ENCODE results near the gene ALLC.

ALLC gene

DNA sequence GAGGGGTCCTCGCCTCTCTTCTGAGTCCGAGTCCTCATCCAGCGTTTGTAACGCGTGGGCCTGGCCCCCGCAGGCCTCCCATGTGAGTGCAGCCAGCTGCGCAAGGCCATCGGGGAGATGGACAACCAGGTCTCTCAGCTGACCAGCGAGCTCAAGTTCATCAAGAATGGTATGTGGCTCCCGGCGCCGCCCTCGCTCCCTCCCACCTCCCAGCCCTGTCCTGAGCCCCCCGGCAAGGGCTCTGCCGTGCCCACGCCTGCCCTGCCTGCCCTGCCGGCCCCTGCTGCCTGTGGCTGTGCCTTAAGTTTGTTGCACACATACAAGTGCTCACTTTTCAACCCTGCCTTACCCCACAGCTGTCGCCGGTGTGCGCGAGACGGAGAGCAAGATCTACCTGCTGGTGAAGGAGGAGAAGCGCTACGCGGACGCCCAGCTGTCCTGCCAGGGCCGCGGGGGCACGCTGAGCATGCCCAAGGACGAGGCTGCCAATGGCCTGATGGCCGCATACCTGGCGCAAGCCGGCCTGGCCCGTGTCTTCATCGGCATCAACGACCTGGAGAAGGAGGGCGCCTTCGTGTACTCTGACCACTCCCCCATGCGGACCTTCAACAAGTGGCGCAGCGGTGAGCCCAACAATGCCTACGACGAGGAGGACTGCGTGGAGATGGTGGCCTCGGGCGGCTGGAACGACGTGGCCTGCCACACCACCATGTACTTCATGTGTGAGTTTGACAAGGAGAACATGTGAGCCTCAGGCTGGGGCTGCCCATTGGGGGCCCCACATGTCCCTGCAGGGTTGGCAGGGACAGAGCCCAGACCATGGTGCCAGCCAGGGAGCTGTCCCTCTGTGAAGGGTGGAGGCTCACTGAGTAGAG, 14.4 kb upstream of the ALLC start:
- no peak overlapping the region for H3K4me3 ChIP-seq (ENCODE audit: low read depth, low read length)
- TF ChIP-seq, protein P1, sequence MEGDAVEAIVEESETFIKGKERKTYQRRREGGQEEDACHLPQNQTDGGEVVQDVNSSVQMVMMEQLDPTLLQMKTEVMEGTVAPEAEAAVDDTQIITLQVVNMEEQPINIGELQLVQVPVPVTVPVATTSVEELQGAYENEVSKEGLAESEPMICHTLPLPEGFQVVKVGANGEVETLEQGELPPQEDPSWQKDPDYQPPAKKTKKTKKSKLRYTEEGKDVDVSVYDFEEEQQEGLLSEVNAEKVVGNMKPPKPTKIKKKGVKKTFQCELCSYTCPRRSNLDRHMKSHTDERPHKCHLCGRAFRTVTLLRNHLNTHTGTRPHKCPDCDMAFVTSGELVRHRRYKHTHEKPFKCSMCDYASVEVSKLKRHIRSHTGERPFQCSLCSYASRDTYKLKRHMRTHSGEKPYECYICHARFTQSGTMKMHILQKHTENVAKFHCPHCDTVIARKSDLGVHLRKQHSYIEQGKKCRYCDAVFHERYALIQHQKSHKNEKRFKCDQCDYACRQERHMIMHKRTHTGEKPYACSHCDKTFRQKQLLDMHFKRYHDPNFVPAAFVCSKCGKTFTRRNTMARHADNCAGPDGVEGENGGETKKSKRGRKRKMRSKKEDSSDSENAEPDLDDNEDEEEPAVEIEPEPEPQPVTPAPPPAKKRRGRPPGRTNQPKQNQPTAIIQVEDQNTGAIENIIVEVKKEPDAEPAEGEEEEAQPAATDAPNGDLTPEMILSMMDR (IDR thresholded peaks at IDR 0.05; ENCODE audit: low read depth, low read length): no peak

DNA sequence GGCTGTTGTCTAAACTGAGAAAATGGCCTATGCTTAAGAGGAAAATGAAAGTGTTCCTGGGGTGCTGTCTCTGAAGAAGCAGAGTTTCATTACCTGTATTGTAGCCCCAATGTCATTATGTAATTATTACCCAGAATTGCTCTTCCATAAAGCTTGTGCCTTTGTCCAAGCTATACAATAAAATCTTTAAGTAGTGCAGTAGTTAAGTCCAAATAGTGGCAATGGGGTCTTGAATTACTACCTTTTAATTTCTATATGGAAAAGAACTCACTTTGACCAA, 13.8 kb upstream of the ALLC start:
- TF ChIP-seq, protein P1 (IDR thresholded peaks at IDR 0.05; ENCODE audit: low read depth, low read length): no peak
- H3K4me3 ChIP-seq (ENCODE audit: low read depth, low read length): no peak overlapping the region

DNA sequence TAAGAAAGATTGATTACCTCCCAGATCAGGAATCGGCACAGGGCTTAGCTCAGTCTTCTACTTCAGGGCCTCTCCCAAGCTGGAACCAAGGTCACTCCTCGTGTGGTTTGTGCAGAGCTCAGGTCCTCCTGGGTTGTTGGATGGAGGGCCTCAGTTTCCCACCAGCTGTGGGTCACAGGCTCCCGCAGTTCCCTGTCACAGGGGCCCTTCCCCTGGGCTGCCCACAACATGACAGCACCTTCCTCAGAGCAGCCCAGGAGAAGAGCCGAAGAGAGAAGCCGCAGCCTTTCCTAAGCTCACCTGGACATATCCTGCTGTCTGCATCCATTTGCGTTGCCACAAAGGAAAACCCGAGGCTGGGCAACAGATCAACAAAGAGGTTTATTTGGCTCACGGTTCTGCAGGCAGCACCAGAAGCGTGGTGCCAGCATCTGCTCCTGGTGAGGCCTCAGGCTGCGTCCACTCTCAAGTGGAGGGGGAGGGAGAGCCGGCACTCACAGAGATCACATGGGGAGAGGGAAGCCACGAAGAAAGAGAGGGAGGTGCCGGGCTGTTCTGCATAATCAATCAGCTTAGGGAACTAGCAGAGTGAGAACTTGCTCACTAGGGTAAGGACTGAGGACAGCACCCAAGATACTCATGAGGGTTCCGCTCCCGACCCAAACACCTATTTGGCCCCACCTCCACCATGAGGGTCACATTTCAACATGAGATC, 13.0 kb upstream of the ALLC start:
- TF ChIP-seq, protein P1 (IDR thresholded peaks at IDR 0.05; ENCODE audit: low read depth, low read length): no peak
- H3K4me3 ChIP-seq (ENCODE audit: low read depth, low read length): no peak overlapping the region

DNA sequence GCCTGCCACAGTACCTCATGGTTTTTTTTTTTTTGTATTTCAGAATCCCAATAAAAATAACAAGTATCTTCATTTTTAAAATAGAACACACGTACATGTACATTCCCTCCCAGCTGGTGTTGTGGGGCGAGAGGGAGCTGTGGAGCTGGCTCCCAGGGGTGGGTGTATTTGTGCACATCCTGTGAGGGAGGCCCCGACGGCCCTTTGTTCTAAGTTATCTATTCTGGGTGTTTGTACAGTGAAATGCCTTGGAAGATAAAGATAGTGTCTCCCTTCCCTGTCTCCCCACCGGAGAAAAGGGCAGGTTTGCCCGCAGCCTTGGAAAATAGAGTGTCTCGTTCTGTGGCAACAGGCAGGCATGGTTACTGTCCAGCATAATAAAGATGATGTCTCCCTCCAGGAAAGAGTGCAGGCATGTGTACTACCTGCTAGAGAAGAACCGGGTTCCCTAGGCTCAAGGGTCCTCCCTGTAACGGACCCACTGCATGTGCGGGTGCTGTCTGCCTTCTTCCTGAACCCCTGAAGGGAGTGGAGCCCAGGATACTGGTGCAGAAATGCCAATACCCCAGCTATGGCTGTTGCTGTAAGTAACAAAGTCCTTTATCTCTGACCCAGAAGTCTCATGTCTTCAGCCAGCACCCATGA, 12.1 kb upstream of the ALLC start:
- TF ChIP-seq, protein P1 (IDR thresholded peaks at IDR 0.05; ENCODE audit: low read depth, low read length): no peak
- no peak overlapping the region for H3K4me3 ChIP-seq (ENCODE audit: low read depth, low read length)

DNA sequence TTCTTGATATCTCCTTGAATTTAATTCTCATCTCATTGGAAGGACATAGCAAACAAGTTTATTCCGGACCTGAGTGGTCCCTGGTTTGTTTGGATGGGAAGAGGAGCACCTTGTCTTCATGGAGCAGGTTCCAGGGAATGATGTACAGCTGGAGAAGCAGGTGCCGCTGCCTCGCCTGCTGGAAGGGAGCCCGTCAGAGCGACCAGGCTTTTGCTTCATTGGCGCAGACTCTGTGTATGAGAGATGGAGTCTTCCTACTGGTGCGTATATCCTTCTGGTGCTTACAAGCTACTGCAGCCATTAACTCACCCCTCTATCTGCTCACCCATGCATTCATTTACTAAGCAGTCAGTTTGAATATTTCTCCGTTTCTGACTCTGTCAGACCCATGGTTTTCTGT, 11.6 kb upstream of the ALLC start:
- H3K4me3 ChIP-seq (ENCODE audit: low read depth, low read length): no peak overlapping the region
- TF ChIP-seq, protein P1 (IDR thresholded peaks at IDR 0.05; ENCODE audit: low read depth, low read length): no peak

DNA sequence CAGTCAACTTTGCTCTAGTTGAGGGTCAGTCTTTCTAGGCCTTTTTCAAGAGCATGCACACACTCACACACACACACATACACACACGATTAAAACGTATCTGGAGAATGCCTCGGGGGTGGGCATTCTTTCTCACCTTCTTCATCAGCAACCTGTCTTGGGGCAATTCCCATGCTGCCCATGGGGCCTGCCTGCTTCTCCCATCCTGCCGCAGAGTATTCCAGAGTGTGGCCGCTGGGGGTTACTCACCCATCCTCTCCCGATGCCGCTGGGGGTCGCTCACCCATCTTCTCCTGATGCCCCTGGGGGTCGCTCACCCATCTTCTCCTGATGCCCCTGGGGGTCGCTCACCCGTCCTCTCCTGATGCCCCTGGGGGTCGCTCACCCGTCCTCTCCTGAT, 10.8 kb upstream of the ALLC start:
- H3K4me3 ChIP-seq (ENCODE audit: low read depth, low read length): no peak overlapping the region
- TF ChIP-seq, protein P1 (IDR thresholded peaks at IDR 0.05; ENCODE audit: low read depth, low read length): no peak

Measured in WI38 (cell line).